GM12891 (cell line): ENCODE results near the gene ZNF575.

ENCODE experiments used
- PAX5 ChIP-seq: IDR thresholded peaks from 2 replicates; pipeline ENCODE4 v1.6.1; 2011; ENCODE audit warnings: low read length, moderate library complexity, mild to moderate bottlenecking; ENCODE audit not compliant: insufficient read depth, severe bottlenecking
- POLR2A ChIP-seq: IDR thresholded peaks from 2 replicates; pipeline ENCODE4 v1.6.1; 2011; ENCODE audit warnings: low read depth, low read length, control low read depth
- POLR2AphosphoS5 ChIP-seq: IDR thresholded peaks from 2 replicates; pipeline ENCODE4 v1.6.1; 2011; ENCODE audit warnings: low read depth, low read length, control low read depth
- POU2F2 ChIP-seq: IDR thresholded peaks from 2 replicates; pipeline ENCODE4 v1.6.1; 2011; ENCODE audit warnings: low read depth, mild to moderate bottlenecking, control low read depth, low read length, moderate library complexity
- SPI1 ChIP-seq: IDR thresholded peaks from 2 replicates; pipeline ENCODE4 v1.6.1; 2011; ENCODE audit warnings: low read depth, low read length, control low read depth
- TAF1 ChIP-seq: IDR thresholded peaks from 2 replicates; pipeline ENCODE4 v1.6.1; 2011; ENCODE audit warnings: low read depth, low read length, control low read depth

- TF ChIP-seq POLR2AphosphoS5, result no peak
- TF ChIP-seq SPI1, result no peak
- TF ChIP-seq POLR2A, result no peak
- no peak for TF ChIP-seq TAF1
- TF ChIP-seq PAX5, result no peak
- TF ChIP-seq POU2F2, result no peak
These were observed 12.3 kb downstream of the ZNF575 start for GRCh38 chr19:43545276-43545675.
